DOHH2 (cell line): ENCODE results near the gene GINS3.

ENCODE experiments used
- H3F3A ChIP-seq: fragments of 200-600 bp; sonication (generic), shearing (Covaris generic); 2 replicates; pipeline ENCODE4 v1.6.0; 2016; ENCODE audit warnings: antibody characterized with exemption, mild to moderate bottlenecking; ENCODE audit not compliant: control insufficient read depth, insufficient read depth
- H3K27ac ChIP-seq: fragments of 200-600 bp; sonication (generic); 2 replicates; pipeline ENCODE4 v1.5.1; 2014; ENCODE audit warnings: low read depth, mild to moderate bottlenecking, low read length, moderate library complexity
- H3K27me3 ChIP-seq: fragments of 200-600 bp; sonication (generic); 2 replicates; pipeline ENCODE4 v1.6.1; 2014; ENCODE audit warnings: mild to moderate bottlenecking, low read length, mixed read lengths; ENCODE audit not compliant: control insufficient read depth
- H3K36me3 ChIP-seq: fragments of 200-600 bp; sonication (generic); 2 replicates; pipeline ENCODE4 v1.6.1; 2014; ENCODE audit warnings: mild to moderate bottlenecking, low read length, moderate library complexity, mixed read lengths; ENCODE audit not compliant: control insufficient read depth
- H3K4me1 ChIP-seq: fragments of 200-600 bp; sonication (generic); 2 replicates; pipeline ENCODE4 v1.6.1; 2014; ENCODE audit warnings: mild to moderate bottlenecking, low read length, mixed read lengths; ENCODE audit not compliant: control insufficient read depth
- H3K4me2 ChIP-seq: fragments of 200-600 bp; sonication (generic); 2 replicates; pipeline ENCODE4 v1.6.0; 2014; ENCODE audit warnings: mild to moderate bottlenecking, low read length, moderate library complexity
- H3K4me3 ChIP-seq: fragments of 200-600 bp; sonication (generic); 2 replicates; pipeline ENCODE4 v1.5.1; 2014; ENCODE audit warnings: mild to moderate bottlenecking, low read length, mixed read lengths
- H3K79me2 ChIP-seq: fragments of 200-600 bp; sonication (generic); 2 replicates; pipeline ENCODE4 v1.6.1; 2014; ENCODE audit warnings: mild to moderate bottlenecking, low read length, mixed read lengths; ENCODE audit not compliant: control insufficient read depth
- H3K9me2 ChIP-seq: fragments of 200-600 bp; sonication (generic); replicated peaks from 2 replicates; pipeline ENCODE4 v1.6.1; 2014; ENCODE audit warnings: mild to moderate bottlenecking, low read length, mixed read lengths; ENCODE audit not compliant: control insufficient read depth
- H3K9me3 ChIP-seq: fragments of 200-600 bp; sonication (generic); 2 replicates; pipeline ENCODE4 v1.6.1; 2014; ENCODE audit warnings: antibody characterized with exemption, low read length, mixed read lengths; ENCODE audit not compliant: control insufficient read depth, insufficient read depth
- H4K20me1 ChIP-seq: fragments of 200-600 bp; sonication (generic); 2 replicates; pipeline ENCODE4 v1.6.0; 2014; ENCODE audit warnings: low read depth, mild to moderate bottlenecking, antibody characterized with exemption, low read length, moderate library complexity; ENCODE audit not compliant: control insufficient read depth, insufficient read depth
- EZH2phosphoT487 ChIP-seq: fragments of 200-600 bp; sonication (generic); IDR thresholded peaks from 2 replicates; pipeline ENCODE4 v1.6.1; 2017; ENCODE audit warnings: borderline replicate concordance, mild to moderate bottlenecking, antibody characterized with exemption, low read length, moderate library complexity, mixed read lengths
- TF ChIP-seq, protein P1 (sequence below): fragments of 200-600 bp; sonication (generic); IDR thresholded peaks from one replicate; pipeline ENCODE4 v1.5.1; 2014; ENCODE audit warnings: antibody characterized with exemption, mild to moderate bottlenecking, low read depth, low read length; ENCODE audit not compliant: poor library complexity, severe bottlenecking

Gene GINS3

GRCh38 chr16:58417035-58417434 lies 24.8 kb downstream of the GINS3 start:
- H3K9me3 ChIP-seq: no peaks in the 10 kb centered on the region
- H3K4me3 ChIP-seq: peak overlapping the region; percentile 89
- H3K4me1 ChIP-seq: peaks cover 90% of the 10 kb centered on the region
- peaks cover 25% of the 10 kb centered on the region for H3K36me3 ChIP-seq
- H3K27ac ChIP-seq: peak overlapping the region; percentile 97
- H3K4me2 ChIP-seq: peak overlapping the region; percentile 99
- no peaks in the 10 kb centered on the region for H4K20me1 ChIP-seq
- TF ChIP-seq EZH2phosphoT487: no peak
- TF ChIP-seq, protein P1, sequence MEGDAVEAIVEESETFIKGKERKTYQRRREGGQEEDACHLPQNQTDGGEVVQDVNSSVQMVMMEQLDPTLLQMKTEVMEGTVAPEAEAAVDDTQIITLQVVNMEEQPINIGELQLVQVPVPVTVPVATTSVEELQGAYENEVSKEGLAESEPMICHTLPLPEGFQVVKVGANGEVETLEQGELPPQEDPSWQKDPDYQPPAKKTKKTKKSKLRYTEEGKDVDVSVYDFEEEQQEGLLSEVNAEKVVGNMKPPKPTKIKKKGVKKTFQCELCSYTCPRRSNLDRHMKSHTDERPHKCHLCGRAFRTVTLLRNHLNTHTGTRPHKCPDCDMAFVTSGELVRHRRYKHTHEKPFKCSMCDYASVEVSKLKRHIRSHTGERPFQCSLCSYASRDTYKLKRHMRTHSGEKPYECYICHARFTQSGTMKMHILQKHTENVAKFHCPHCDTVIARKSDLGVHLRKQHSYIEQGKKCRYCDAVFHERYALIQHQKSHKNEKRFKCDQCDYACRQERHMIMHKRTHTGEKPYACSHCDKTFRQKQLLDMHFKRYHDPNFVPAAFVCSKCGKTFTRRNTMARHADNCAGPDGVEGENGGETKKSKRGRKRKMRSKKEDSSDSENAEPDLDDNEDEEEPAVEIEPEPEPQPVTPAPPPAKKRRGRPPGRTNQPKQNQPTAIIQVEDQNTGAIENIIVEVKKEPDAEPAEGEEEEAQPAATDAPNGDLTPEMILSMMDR: no peak
- no peaks in the 10 kb centered on the region for H3K9me2 ChIP-seq
- peaks cover 14% of the 10 kb centered on the region for H3K79me2 ChIP-seq
- H3F3A ChIP-seq: peaks cover 35% of the 10 kb centered on the region
- H3K27me3 ChIP-seq: no peaks in the 10 kb centered on the region

GRCh38 chr16:58417600-58417999 lies 25.3 kb downstream of the GINS3 start:
- H3K27me3 ChIP-seq: no peaks in the 10 kb centered on the region
- peaks cover 25% of the 10 kb centered on the region for H3K36me3 ChIP-seq
- H3K4me3 ChIP-seq: peak overlapping the region; percentile 89
- no peaks in the 10 kb centered on the region for H4K20me1 ChIP-seq
- no peaks in the 10 kb centered on the region for H3K9me3 ChIP-seq
- peak overlapping the region; percentile 99 for H3K4me2 ChIP-seq
- TF ChIP-seq, protein P1: no peak
- no peak for TF ChIP-seq EZH2phosphoT487
- peaks cover 20% of the 10 kb centered on the region for H3K79me2 ChIP-seq
- no peaks in the 10 kb centered on the region for H3K9me2 ChIP-seq
- peaks cover 32% of the 10 kb centered on the region for H3F3A ChIP-seq
- H3K27ac ChIP-seq: peak overlapping the region; percentile 97
- peaks cover 91% of the 10 kb centered on the region for H3K4me1 ChIP-seq

- no peak for TF ChIP-seq EZH2phosphoT487
- TF ChIP-seq, protein P1: no peak
- Histone ChIP-seq H3K4me3 (peak overlapping the region; percentile 89), H3K36me3 (peaks cover 28% of the 10 kb centered on the region), H3K27me3 (no peaks in the 10 kb centered on the region), H4K20me1 (no peaks in the 10 kb centered on the region), H3K4me1 (peaks cover 91% of the 10 kb centered on the region), H3K9me3 (no peaks in the 10 kb centered on the region), H3F3A (peaks cover 32% of the 10 kb centered on the region), H3K4me2 (peak overlapping the region; percentile 99), H3K9me2 (no peaks in the 10 kb centered on the region), H3K27ac (peak overlapping the region; percentile 97), H3K79me2 (peaks cover 24% of the 10 kb centered on the region)
Observed at GRCh38 chr16:58418026-58418425, 25.8 kb downstream of the GINS3 start.
